ENCODE data around the gene PPA1. TPM values are rescaled to one million over a fixed set of nuclear protein-coding genes. Genes with fewer than 3 reads are reported as not detected.
"Not testable (repeated sequence)": the region's sequence is repeated elsewhere in the genome, so short reads cannot be mapped to it uniquely, and the experiment has no call there.

The PPA1 gene
- total and polyA plus RNA-seq, 12 donors = 96.9 to 600 (median 162) TPM

DNA sequence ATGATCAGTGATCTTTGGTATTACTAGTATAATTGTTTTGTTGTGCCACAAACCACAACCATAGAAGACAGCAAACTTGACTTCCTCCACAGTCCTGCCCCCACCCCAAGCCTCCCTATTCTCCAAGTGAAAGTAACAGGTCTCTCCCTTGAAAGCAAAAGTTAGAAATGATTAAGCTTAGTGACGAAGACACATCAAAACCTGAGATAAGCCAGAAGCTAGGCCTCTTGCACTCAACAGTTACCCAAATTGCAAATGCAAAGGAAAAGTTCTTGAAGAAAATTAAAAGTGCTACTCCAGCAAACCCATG, 70.4 kb downstream of the PPA1 start:
- no peak for DNase-seq
- H3K27ac ChIP-seq = peak overlapping the region in 1 of 5 donors; percentile 5
- H3K36me3 ChIP-seq (replicated peaks in 1 of 2) = peaks cover 0 to 39% of the 10 kb centered on the region in 2 donors
- peaks cover 20 to 69% of the 10 kb centered on the region in 2 donors for H3K4me1 ChIP-seq (replicated peaks in 1 of 2)
- 19 to 32% (median 26%) methylated on average over 1 of the region's 1 CpG for WGBS, 4 donors
- TF ChIP-seq POLR2A (IDR thresholded peaks at IDR 0.05) = no peak
- TF ChIP-seq, protein P1, sequence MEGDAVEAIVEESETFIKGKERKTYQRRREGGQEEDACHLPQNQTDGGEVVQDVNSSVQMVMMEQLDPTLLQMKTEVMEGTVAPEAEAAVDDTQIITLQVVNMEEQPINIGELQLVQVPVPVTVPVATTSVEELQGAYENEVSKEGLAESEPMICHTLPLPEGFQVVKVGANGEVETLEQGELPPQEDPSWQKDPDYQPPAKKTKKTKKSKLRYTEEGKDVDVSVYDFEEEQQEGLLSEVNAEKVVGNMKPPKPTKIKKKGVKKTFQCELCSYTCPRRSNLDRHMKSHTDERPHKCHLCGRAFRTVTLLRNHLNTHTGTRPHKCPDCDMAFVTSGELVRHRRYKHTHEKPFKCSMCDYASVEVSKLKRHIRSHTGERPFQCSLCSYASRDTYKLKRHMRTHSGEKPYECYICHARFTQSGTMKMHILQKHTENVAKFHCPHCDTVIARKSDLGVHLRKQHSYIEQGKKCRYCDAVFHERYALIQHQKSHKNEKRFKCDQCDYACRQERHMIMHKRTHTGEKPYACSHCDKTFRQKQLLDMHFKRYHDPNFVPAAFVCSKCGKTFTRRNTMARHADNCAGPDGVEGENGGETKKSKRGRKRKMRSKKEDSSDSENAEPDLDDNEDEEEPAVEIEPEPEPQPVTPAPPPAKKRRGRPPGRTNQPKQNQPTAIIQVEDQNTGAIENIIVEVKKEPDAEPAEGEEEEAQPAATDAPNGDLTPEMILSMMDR (IDR thresholded peaks at IDR 0.05) = no peak
- no peaks in the 10 kb centered on the region for H3K9me3 ChIP-seq (replicated peaks in 1 of 3)
- intact Hi-C loops (cut with DNase I) = no loop called here
- H3K27me3 ChIP-seq = no peaks in the 10 kb centered on the region
- H3K4me3 ChIP-seq = no peak overlapping the region

DNA sequence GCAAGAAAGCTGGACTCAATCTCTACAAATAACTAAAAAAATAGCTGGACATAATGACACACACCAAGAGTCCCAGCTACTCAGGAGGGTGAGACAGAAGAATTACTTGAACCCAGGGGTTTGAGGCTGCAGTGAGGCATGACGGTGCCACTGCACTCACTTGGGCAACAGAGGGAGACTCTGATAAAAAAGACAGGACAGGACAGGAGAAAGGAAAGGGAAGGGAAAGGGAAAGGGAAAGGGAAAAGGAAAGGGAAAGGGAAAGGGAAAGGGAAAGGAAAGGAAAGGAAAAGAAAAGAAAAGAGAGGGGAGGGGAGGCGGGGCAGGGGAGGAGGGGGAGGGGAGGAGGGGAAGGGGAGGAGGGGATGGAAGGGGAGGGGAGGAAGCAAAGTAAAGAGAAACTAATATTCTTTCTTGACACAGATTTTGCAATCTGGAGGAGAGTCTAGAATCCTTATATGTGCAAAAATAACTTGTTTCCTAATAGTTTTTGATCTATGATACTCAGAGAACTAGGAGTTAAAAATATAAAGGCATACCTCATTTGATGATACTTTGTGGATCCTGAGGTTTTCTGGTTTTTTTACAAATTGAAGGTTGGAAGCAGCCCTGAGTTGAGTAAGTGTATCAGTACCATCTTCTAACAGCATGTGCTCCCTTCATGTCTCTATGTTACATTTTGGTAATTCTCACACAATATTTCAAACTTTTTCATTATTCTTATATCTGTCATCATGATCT, 70.9 kb downstream of the PPA1 start:
- 88 to 95% (median 88%) methylated on average over 1 to 2 of the region's 2 CpGs for WGBS, 4 donors
- H3K4me3 ChIP-seq = no peak overlapping the region
- H3K36me3 ChIP-seq (replicated peaks in 1 of 2) = peaks cover 0 to 44% of the 10 kb centered on the region in 2 donors
- peaks cover 20 to 64% of the 10 kb centered on the region in 2 donors for H3K4me1 ChIP-seq (replicated peaks in 1 of 2)
- TF ChIP-seq, protein P1 (IDR thresholded peaks at IDR 0.05) = no peak
- no peak for TF ChIP-seq POLR2A (IDR thresholded peaks at IDR 0.05)
- peak overlapping the region in 2 of 5 donors; percentile 5 to 6 for H3K27ac ChIP-seq
- intact Hi-C loops (cut with DNase I) = no loop called here
- H3K27me3 ChIP-seq = no peaks in the 10 kb centered on the region
- DNase-seq = no peak
- H3K9me3 ChIP-seq (replicated peaks in 1 of 3) = no peaks in the 10 kb centered on the region

DNA sequence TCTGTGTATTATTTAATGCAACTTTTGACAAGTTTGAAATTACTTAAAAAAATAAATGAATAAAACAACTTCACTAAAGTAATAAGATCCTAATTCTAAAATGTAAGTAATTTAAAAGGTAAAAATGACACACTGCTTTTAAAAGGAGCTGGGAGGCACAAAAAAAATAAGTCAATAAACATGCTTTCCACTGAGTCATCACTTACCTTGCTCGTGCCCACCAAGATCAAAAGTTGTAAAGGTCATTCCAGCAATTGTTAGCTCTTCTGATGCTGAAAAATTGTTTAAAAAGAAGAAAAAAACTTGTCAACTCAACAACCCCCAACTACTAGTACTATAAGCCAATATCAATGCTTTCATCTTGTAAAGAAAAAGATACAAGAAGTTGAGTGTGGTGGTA, 72.4 kb downstream of the PPA1 start:
- intact Hi-C loops (cut with DNase I) = no loop called here
- H3K27ac ChIP-seq = no peak overlapping the region
- TF ChIP-seq, protein P1 (IDR thresholded peaks at IDR 0.05) = no peak
- no peak for TF ChIP-seq POLR2A (IDR thresholded peaks at IDR 0.05)
- no peak overlapping the region for H3K4me3 ChIP-seq
- no peak for DNase-seq
- H3K27me3 ChIP-seq = no peaks in the 10 kb centered on the region
- peaks cover 20 to 52% of the 10 kb centered on the region in 2 donors for H3K4me1 ChIP-seq (replicated peaks in 1 of 2)
- H3K9me3 ChIP-seq (replicated peaks in 1 of 3) = no peaks in the 10 kb centered on the region
- peaks cover 0 to 52% of the 10 kb centered on the region in 2 donors for H3K36me3 ChIP-seq (replicated peaks in 1 of 2)
- 23 to 50% (median 37%) methylated on average over 1 of the region's 1 CpG for WGBS, 4 donors

DNA sequence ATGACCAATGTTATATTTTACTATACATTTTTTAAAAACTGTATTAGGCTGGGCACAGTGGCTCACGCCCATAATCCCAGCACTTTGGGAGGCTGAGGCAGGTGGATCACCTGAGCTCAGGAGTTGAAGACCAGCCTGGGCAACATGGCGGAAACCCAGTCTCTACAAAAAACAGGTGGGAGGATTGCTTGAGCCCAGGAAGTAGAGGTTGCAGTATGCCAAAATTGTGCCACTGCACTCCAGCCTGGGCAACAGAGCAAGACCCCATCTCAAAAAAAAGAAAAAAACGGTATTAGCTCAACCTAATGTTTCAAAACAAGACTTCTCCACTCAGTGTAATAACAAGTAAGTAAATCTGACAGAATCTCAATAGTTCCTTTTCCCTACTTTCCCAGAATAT, 73.9 kb downstream of the PPA1 start:
- H3K9me3 ChIP-seq (replicated peaks in 1 of 3); intact Hi-C loops (cut with DNase I); H3K4me3 ChIP-seq; H3K27ac ChIP-seq; DNase-seq; H3K27me3 ChIP-seq: not testable (repeated sequence)
- 25 to 94% (median 80%) methylated on average over 3 of the region's 3 CpGs for WGBS, 4 donors
- Histone ChIP-seq H3K36me3 (replicated peaks in 1 of 2) (peaks cover 0 to 62% of the 10 kb centered on the region in 2 donors), H3K4me1 (replicated peaks in 1 of 2) (peaks cover 17 to 49% of the 10 kb centered on the region in 2 donors)

DNA sequence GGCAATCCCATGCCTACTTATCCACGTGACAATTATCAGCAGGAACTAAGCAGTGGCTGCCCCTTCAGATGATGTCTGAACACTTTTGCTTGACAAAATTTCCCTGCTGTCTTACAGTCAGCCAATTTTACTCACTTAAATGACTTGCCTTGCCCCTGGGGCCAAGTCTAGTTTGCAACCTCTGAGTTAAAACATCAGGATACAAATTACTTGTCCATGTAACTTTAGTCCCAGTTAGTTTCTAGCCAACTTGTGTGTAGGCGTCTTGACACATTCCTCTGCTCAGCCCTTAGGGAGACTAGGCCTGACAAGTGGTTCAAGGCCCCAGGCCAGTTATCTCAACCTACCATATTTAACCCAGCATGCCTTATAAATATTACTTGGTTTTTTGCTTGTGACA, 75.1 kb downstream of the PPA1 start:
- no peak for TF ChIP-seq POLR2A (IDR thresholded peaks at IDR 0.05)
- TF ChIP-seq, protein P1 (IDR thresholded peaks at IDR 0.05) = no peak
- H3K27me3 ChIP-seq = no peaks in the 10 kb centered on the region
- H3K4me1 ChIP-seq (replicated peaks in 1 of 2) = peaks cover 13 to 36% of the 10 kb centered on the region in 2 donors
- peaks cover 0 to 75% of the 10 kb centered on the region in 2 donors for H3K36me3 ChIP-seq (replicated peaks in 1 of 2)
- 59 to 64% (median 63%) methylated on average over 2 of the region's 2 CpGs for WGBS, 4 donors
- intact Hi-C loops (cut with DNase I) = no loop called here
- DNase-seq = peak in 1 of 7 donors; percentile 12
- H3K9me3 ChIP-seq (replicated peaks in 1 of 3) = no peaks in the 10 kb centered on the region
- no peak overlapping the region for H3K4me3 ChIP-seq
- no peak overlapping the region for H3K27ac ChIP-seq
